CD4-positive, alpha-beta T cell (primary cell): Measurements from ENCODE around the gene FBXO21. TPM values are rescaled to one million over a fixed set of nuclear protein-coding genes. Genes with fewer than 3 reads are reported as not detected.
"Not testable (repeated sequence)": the region's sequence is repeated elsewhere in the genome, so short reads cannot be mapped to it uniquely, and the experiment has no call there.

Source experiments
- ATAC-seq: fragments of 200-7000 bp; cut with Tn5 transposase; one replicate; pipeline ENCODE4 v1.10.0; 2022; ENCODE audit warnings: mild to moderate bottlenecking; ENCODE audit not compliant: poor library complexity
- CTCF ChIA-PET: fragments of 350-600 bp; sonication (Branson Sonifier 250); formaldehyde crosslinking; loops from one replicate; lab custom pipeline; 2021; ENCODE audit warnings: antibody characterized with exemption, inconsistent platforms; lab: Charles Lee
- POLR2A ChIA-PET: fragments of 350-600 bp; sonication (Branson Sonifier 250); formaldehyde crosslinking; loops from one replicate; lab custom pipeline; 2021; ENCODE audit warnings: antibody characterized with exemption, inconsistent platforms; lab: Charles Lee
- DNase-seq, 14 experiments: peaks; one replicate each; pipeline ENCODE4 v3.0.0-alpha.2; 2013 to 2020; ENCODE audit warnings: mixed read lengths in 2 of 14
- H3K27ac ChIP-seq, 2 donors: one replicate each; pipeline versions ENCODE4 v1.5.1 to v1.7.0; 2013; ENCODE audit warnings: low read length in 2 of 2, low read depth in 1 of 2, mild to moderate bottlenecking in 1 of 2
- H3K27me3 ChIP-seq, 2 experiments: 1 replicate in 1 of 2; 2 replicates in 1 of 2; pipeline versions ENCODE4 v1.6.1 to v1.7.0; 2013; ENCODE audit warnings: low read length in 2 of 2, control low read depth in 1 of 2, mild to moderate bottlenecking in 1 of 2, moderate library complexity in 1 of 2; ENCODE audit not compliant: insufficient read depth in 2 of 2, control insufficient read depth in 1 of 2
- H3K36me3 ChIP-seq: one replicate; pipeline ENCODE4 v1.6.1; 2013; ENCODE audit warnings: low read length, control low read depth; ENCODE audit not compliant: insufficient read depth
- H3K4me1 ChIP-seq: one replicate; pipeline ENCODE4 v1.6.1; 2013; ENCODE audit warnings: low read length, control low read depth; ENCODE audit not compliant: insufficient read depth
- H3K4me3 ChIP-seq: one replicate; pipeline ENCODE4 v1.5.1; 2013; ENCODE audit warnings: mild to moderate bottlenecking, low read length, moderate library complexity
- H3K9me3 ChIP-seq, 2 experiments: 1 replicate in 1 of 2; 2 replicates in 1 of 2; pipeline versions ENCODE4 v1.6.1 to v1.7.0; 2013; ENCODE audit warnings: low read length in 2 of 2, mild to moderate bottlenecking in 2 of 2, control low read depth in 1 of 2, moderate library complexity in 1 of 2; ENCODE audit not compliant: control insufficient read depth in 1 of 2, insufficient read depth in 1 of 2
- H3K27ac Mint-ChIP-seq: one replicate; pipeline ENCODE4 v1.8.0; 2020; ENCODE audit warnings: mixed read lengths
- H3K27me3 Mint-ChIP-seq: one replicate; pipeline ENCODE4 v1.8.0; 2021; ENCODE audit warnings: mixed read lengths
- H3K36me3 Mint-ChIP-seq: one replicate; pipeline ENCODE4 v1.8.0; 2021; ENCODE audit warnings: low read depth, mixed read lengths
- H3K4me1 Mint-ChIP-seq: one replicate; pipeline ENCODE4 v1.8.0; 2021; ENCODE audit warnings: low read depth, mixed read lengths
- H3K4me3 Mint-ChIP-seq: one replicate; pipeline ENCODE4 v1.8.0; 2020; ENCODE audit warnings: mild to moderate bottlenecking, mixed read lengths
- H3K9me3 Mint-ChIP-seq: one replicate; pipeline ENCODE4 v1.8.0; 2020; ENCODE audit warnings: mixed read lengths
- CTCF ChIP-seq: fragments of 200-600 bp; IDR thresholded peaks from one replicate; pipeline ENCODE4 v1.8.0; 2022; ENCODE audit warnings: antibody characterized with exemption, mild to moderate bottlenecking
- intact Hi-C, 2 experiments: fragments of 100-400 bp; cut with DNase I in 1 of 2; cut with micrococcal nuclease in 1 of 2; formaldehyde crosslinking; loops; one replicate each; pipeline versions ENCODE4 v1.15.1 to v1.9.0; 2023 to 2025; cut with DNase I, micrococcal nuclease
- total RNA-seq, 174 experiments: library from RNA in 2 of 174; stranded (reverse) in 2 of 174; gene quantifications; one replicate each; pipeline ENCODE4 v1.2.3 and lab custom pipeline; 2021 to 2026

The FBXO21 gene
- total RNA-seq, 2 experiments from 2014 or later = 67.7 to 67.9 TPM

- H3K27ac Mint-ChIP-seq = no peak overlapping the region
- H3K27ac ChIP-seq = no peak overlapping the region
- H3K4me3 Mint-ChIP-seq = no peak overlapping the region
- intact Hi-C loops = no loop called here
- no peaks in the 10 kb centered on the region for H3K9me3 Mint-ChIP-seq
- ChIA-PET POLR2A (no interaction called here), CTCF (no interaction called here)
- H3K9me3 ChIP-seq = no peaks in the 10 kb centered on the region
- no peaks in the 10 kb centered on the region for H3K27me3 ChIP-seq
- H3K27me3 Mint-ChIP-seq = peaks cover 37% of the 10 kb centered on the region
- TF ChIP-seq CTCF = no peak
- H3K36me3 ChIP-seq = no peaks in the 10 kb centered on the region
- ATAC-seq (no peak), DNase-seq (no peak)
- H3K4me1 ChIP-seq = no peaks in the 10 kb centered on the region
- no peaks in the 10 kb centered on the region for H3K4me1 Mint-ChIP-seq
- no peak overlapping the region for H3K4me3 ChIP-seq
- H3K36me3 Mint-ChIP-seq = no peaks in the 10 kb centered on the region
These were observed 17.4 kb upstream of the FBXO21 start for GRCh38 chr12:117207675-117208074.

GRCh38 chr12:117202556-117202955, 12.3 kb upstream of the FBXO21 start:
- POLR2A ChIA-PET = no interaction called here
- Histone ChIP-seq H3K27ac (no peak overlapping the region), H3K4me3 (no peak overlapping the region), H3K4me1 (no peaks in the 10 kb centered on the region), H3K36me3 (no peaks in the 10 kb centered on the region), H3K9me3 (no peaks in the 10 kb centered on the region), H3K27me3 (peaks cover 0 to 2% of the 10 kb centered on the region in 2 experiments)
- H3K27me3 Mint-ChIP-seq = peaks cover 23% of the 10 kb centered on the region
- H3K27ac Mint-ChIP-seq = no peak overlapping the region
- H3K9me3 Mint-ChIP-seq = no peaks in the 10 kb centered on the region
- no peak for ATAC-seq
- H3K4me1 Mint-ChIP-seq = no peaks in the 10 kb centered on the region
- no peak for TF ChIP-seq CTCF
- no peak for DNase-seq
- no peak overlapping the region for H3K4me3 Mint-ChIP-seq
- no peaks in the 10 kb centered on the region for H3K36me3 Mint-ChIP-seq
- intact Hi-C loops = no loop called here
- CTCF ChIA-PET = no interaction called here

- H3K36me3 ChIP-seq = no peaks in the 10 kb centered on the region
- ATAC-seq (no peak), DNase-seq (no peak)
- Mint-ChIP-seq H3K27me3 (peaks cover 28% of the 10 kb centered on the region), H3K4me1 (no peaks in the 10 kb centered on the region), H3K27ac (no peak overlapping the region), H3K36me3 (no peaks in the 10 kb centered on the region), H3K9me3 (no peaks in the 10 kb centered on the region), H3K4me3 (no peak overlapping the region)
- no peak for TF ChIP-seq CTCF
- ChIA-PET CTCF (no interaction called here), POLR2A (no interaction called here)
- intact Hi-C loops = no loop called here
- H3K27ac ChIP-seq = no peak overlapping the region
- no peaks in the 10 kb centered on the region for H3K9me3 ChIP-seq
- H3K4me3 ChIP-seq = no peak overlapping the region
- H3K27me3 ChIP-seq = peaks cover 0 to 2% of the 10 kb centered on the region in 2 experiments
- H3K4me1 ChIP-seq = no peaks in the 10 kb centered on the region
These were observed 11.8 kb upstream of the FBXO21 start for GRCh38 chr12:117202033-117202432.

GRCh38 chr12:117199956-117200744, 9.9 kb upstream of the FBXO21 start:
- H3K36me3 ChIP-seq, H3K36me3 Mint-ChIP-seq, H3K9me3 Mint-ChIP-seq, H3K9me3 ChIP-seq, H3K4me1 ChIP-seq, DNase-seq, H3K27ac ChIP-seq, ATAC-seq, H3K4me1 Mint-ChIP-seq, H3K27me3 ChIP-seq, H3K4me3 ChIP-seq, intact Hi-C loops, H3K27ac Mint-ChIP-seq, CTCF ChIA-PET, H3K4me3 Mint-ChIP-seq, POLR2A ChIA-PET: not testable (repeated sequence)
- peaks cover 28% of the 10 kb centered on the region for H3K27me3 Mint-ChIP-seq

GRCh38 chr12:117196334-117196733, 6.1 kb upstream of the FBXO21 start:
- POLR2A ChIA-PET, CTCF ChIA-PET, DNase-seq, H3K4me1 ChIP-seq, ATAC-seq, H3K4me3 Mint-ChIP-seq, H3K4me1 Mint-ChIP-seq, H3K27ac Mint-ChIP-seq, intact Hi-C loops, H3K27ac ChIP-seq, H3K9me3 Mint-ChIP-seq, H3K27me3 ChIP-seq, H3K4me3 ChIP-seq, H3K36me3 Mint-ChIP-seq, H3K9me3 ChIP-seq, H3K36me3 ChIP-seq: not testable (repeated sequence)
- peaks cover 14% of the 10 kb centered on the region for H3K27me3 Mint-ChIP-seq
